ENCODE measurements around the gene MIB1.

The MIB1 gene

GRCh38 chr18:21900605-21901352 is 160.2 kb downstream of the MIB1 start:
- no peak for DNase-seq

- DNase-seq, result no peak
These were observed 160.9 kb downstream of the MIB1 start for GRCh38 chr18:21901423-21901945.

- DNase-seq, result no peak
These were observed 163.1 kb downstream of the MIB1 start for GRCh38 chr18:21903709-21904108.

DNA sequence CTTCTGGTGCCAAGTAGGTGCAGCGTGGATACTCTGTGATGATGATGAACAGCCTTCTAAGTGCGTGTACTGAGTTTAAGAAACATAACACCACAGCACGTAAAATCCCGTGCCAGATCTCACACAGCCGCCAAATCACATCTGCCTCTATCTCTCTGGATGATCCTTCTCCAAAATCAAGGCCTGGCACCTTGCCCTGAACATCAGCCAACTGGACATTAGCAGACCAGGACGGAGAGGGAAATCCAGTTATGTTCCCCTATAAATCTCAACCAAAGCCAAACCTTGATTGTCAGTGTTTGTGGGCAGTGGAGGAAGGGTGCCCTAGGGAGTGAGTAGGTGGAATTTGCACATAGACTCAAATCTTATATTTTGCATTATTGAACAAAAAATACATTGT is 164.3 kb downstream of the MIB1 start:
- DNase-seq, result no peak

- DNase-seq, result no peak
These were observed 166.9 kb downstream of the MIB1 start for GRCh38 chr18:21907451-21907850.

GRCh38 chr18:21908711-21909110 is 168.1 kb downstream of the MIB1 start:
- no peak for DNase-seq

GRCh38 chr18:21910906-21911305 is 170.3 kb downstream of the MIB1 start:
- DNase-seq, result no peak

- DNase-seq, result no peak
These were observed 171.0 kb downstream of the MIB1 start for GRCh38 chr18:21911551-21911950.

DNA sequence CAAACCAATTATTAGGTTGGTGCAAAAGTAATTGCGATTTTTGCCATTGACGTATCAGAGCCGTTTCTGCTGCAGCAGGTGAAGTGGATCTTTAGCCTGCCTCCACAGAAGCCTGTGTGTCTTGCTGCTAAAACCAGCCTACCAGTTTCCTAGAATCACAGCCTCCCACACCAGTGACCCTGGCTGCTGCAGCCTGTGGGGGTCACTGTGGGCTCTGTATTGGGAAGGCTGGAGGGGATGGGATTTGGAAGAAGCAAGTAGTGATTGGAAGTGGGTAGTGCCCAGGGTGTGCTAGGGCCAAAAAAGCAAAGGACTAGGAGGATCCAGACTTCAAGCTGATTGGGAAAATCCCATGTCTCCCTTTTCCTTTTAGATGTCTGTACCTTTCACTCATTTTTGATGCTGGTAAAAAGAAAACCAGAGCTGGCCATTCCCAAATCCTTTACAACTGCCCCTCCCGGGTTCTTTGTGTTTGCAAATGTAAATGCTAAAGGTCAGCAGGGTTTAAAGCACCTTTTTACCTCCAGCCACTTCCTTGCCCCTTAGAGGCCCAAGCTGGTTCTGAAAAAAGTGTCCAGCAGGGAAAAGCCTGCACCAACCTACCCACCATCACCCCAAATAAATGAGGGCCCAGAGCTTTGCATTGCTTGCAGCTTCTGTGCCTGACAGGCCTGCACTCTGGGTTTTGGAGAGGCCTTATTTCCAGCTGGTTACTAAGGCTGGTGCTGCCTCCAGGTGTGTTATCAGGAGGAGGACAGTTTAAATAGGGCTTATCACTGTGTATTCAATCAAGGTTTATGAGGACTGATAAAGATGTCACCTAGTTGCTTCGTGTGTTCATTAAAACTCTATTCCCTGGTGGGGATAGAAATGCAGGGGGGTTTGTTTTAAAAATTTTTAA is 172.0 kb downstream of the MIB1 start:
- no peak for DNase-seq

- no peak for DNase-seq
These were observed 174.2 kb downstream of the MIB1 start for GRCh38 chr18:21914739-21915319.

DNA sequence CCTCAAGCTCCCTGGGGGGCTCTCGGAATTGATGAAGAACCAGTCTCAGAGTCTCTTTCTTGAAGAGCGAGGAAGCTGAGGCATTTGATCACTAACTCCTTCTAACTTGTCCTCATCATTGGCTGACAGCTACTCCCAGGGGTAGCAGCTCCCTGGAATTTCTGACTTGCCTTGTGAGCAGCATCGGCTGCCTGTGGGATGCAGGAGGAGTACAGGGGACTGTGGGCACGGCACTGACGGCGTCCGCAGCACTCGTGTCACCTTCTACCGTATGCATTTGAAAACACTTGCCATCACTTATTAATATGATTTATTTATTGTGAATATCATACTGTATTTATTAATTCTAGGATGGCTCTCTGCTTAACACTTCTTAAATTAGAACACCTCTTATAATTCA is 175.0 kb downstream of the MIB1 start:
- DNase-seq, result no peak

DNA sequence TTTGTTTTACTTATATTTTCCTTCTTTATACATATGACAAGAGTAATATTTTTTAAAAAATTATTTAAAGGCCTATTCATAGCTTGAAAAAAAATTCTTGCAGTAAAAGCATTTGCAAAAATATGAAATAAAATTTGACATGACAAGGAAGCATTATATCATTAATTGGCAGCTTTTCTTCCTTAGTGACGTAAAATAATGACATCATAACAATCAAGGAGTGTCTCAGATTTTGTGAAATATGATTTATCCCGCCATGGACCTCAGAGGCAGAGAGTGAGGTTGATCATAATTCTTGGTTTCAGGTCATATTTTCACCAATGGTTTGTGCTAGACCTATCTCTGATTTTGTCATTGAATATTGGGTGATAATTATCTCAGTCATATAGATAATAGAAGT is 176.0 kb downstream of the MIB1 start:
- DNase-seq, result no peak

DNA sequence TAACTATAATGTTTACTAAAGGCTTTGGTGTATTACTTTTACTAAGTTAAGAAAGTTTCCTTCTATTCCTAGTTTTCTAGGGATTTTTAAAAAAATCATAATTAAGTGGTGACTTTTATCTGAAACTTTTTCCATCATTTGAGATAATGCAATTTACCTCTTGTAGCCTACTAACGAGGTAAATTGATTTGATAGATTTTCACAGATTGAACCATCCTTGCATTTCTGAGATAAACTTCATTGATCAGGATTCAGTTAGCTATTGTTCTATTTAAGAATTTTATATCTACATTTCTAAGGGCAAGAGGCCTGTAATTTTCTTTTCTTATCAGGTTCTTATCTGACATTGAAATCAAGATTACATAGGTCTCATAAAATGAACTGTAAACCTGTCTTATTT is 178.1 kb downstream of the MIB1 start:
- no peak for DNase-seq
